NB4 (cell line): ENCODE results near the gene NHLRC3.

Experiments
- MYC ChIP-seq: IDR thresholded peaks from 2 replicates; pipeline ENCODE4 v1.6.1; 2011; ENCODE audit warnings: low read depth, low read length
- POLR2A ChIP-seq: IDR thresholded peaks from 2 replicates; pipeline ENCODE4 v1.6.1; 2011; ENCODE audit warnings: mild to moderate bottlenecking; ENCODE audit not compliant: insufficient read length; ENCODE audit errors: extremely low read depth
- TF ChIP-seq, protein P1 (sequence below): IDR thresholded peaks from one replicate; pipeline ENCODE4 v1.5.1; 2012; ENCODE audit warnings: low read depth, low read length
- TF ChIP-seq, protein P2 (sequence below): IDR thresholded peaks from 2 replicates; pipeline ENCODE4 v1.6.1; 2011; ENCODE audit warnings: low read depth, low read length

DNA sequence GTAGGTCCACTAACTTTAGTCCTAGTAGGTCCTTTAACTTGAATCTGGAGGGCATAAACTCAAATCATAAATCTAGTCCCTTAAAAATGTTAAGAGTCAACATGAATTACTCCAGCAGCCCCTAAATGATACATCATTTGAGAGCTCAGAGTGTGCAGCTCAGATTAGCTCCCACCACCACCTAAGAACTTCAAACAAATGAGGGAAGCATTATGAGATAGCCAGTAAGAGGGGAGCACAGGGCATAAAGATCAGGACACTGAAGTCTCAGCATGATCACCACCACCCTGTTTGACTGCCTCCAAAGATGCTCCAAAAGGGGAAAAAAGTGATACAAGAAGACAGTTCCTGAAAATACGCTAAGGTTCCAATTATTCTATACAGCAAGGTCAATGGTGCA is 6.1 kb upstream of the NHLRC3 start:
- TF ChIP-seq POLR2A (no peak), MYC (no peak)
- TF ChIP-seq, protein P1, sequence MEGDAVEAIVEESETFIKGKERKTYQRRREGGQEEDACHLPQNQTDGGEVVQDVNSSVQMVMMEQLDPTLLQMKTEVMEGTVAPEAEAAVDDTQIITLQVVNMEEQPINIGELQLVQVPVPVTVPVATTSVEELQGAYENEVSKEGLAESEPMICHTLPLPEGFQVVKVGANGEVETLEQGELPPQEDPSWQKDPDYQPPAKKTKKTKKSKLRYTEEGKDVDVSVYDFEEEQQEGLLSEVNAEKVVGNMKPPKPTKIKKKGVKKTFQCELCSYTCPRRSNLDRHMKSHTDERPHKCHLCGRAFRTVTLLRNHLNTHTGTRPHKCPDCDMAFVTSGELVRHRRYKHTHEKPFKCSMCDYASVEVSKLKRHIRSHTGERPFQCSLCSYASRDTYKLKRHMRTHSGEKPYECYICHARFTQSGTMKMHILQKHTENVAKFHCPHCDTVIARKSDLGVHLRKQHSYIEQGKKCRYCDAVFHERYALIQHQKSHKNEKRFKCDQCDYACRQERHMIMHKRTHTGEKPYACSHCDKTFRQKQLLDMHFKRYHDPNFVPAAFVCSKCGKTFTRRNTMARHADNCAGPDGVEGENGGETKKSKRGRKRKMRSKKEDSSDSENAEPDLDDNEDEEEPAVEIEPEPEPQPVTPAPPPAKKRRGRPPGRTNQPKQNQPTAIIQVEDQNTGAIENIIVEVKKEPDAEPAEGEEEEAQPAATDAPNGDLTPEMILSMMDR: no peak
- TF ChIP-seq, protein P2, sequence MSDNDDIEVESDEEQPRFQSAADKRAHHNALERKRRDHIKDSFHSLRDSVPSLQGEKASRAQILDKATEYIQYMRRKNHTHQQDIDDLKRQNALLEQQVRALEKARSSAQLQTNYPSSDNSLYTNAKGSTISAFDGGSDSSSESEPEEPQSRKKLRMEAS: no peak
